ENCODE results near the gene PEG3. TPM values are rescaled to one million over a fixed set of nuclear protein-coding genes. Genes with fewer than 3 reads are reported as not detected.

Gene PEG3
- total RNA-seq, 1 experiment from 2014 or later: 0.09 TPM

GRCh38 chr19:56848166-56848565 is 7.6 kb upstream of the PEG3 start:
- intact Hi-C loops (cut with micrococcal nuclease; ENCODE audit: unreplicated experiment): no loop called here
- TF ChIP-seq CTCF (IDR thresholded peaks at IDR 0.05; ENCODE audit: unreplicated experiment): no peak
- Mint-ChIP-seq H3K9me3 (ENCODE audit: low read depth, unreplicated experiment) (peaks cover 22% of the 10 kb centered on the region), H3K36me3 (ENCODE audit: insufficient read depth, unreplicated experiment) (no peaks in the 10 kb centered on the region), H3K27ac (ENCODE audit: unreplicated experiment) (no peak overlapping the region), H3K27me3 (ENCODE audit: unreplicated experiment) (no peaks in the 10 kb centered on the region), H3K4me1 (ENCODE audit: low read depth, unreplicated experiment) (no peaks in the 10 kb centered on the region), H3K4me3 (ENCODE audit: low read depth, unreplicated experiment) (no peak overlapping the region)
- CTCF ChIA-PET: no interaction called here
- no TSS peak for BruUV-seq (replicated peaks)
- no peak for DNase-seq

DNA sequence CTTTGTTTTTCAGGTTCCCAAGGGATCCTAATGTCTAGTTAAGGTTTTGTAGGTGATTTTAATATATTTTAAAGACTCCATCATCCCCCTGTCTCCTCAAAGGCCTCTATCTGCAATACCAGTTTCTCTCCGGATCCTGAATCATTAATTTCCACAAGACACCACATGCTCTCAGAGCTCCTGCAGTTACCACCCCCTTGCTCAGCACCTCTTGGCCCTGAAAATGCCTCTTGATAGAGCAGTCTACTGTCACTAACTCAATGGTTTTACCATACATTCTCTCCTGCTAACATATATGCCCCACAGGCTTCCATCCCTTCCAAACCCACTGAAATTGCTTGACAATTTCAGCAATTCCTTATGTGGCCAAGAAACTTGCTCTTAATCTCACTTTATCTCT is 1.9 kb upstream of the PEG3 start:
- BruUV-seq (replicated peaks): no TSS peak
- intact Hi-C loops (cut with micrococcal nuclease; ENCODE audit: unreplicated experiment): no loop called here
- TF ChIP-seq CTCF (IDR thresholded peaks at IDR 0.05; ENCODE audit: unreplicated experiment): no peak
- CTCF ChIA-PET: no interaction called here
- Mint-ChIP-seq H3K27ac (ENCODE audit: unreplicated experiment) (no peak overlapping the region), H3K9me3 (ENCODE audit: low read depth, unreplicated experiment) (peaks cover 18% of the 10 kb centered on the region), H3K4me3 (ENCODE audit: low read depth, unreplicated experiment) (no peak overlapping the region), H3K36me3 (ENCODE audit: insufficient read depth, unreplicated experiment) (no peaks in the 10 kb centered on the region), H3K27me3 (ENCODE audit: unreplicated experiment) (no peaks in the 10 kb centered on the region), H3K4me1 (ENCODE audit: low read depth, unreplicated experiment) (no peaks in the 10 kb centered on the region)
- no peak for DNase-seq

DNA sequence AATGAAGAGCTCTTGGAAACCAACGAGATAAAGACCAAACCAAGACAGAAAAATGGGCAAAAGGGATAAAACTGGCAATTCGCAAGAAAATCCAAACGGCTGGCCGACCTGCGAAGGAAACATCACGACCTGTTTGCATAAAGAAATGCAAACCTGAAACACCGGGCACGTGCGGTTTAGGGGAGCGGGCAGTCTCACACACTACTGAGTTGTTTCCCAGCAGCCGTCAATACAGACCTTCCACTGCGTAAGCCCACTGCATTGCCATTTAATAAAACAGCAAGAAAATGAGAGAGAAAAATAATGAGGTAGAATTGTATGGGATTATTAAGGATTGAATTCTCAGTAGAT is 642 bp upstream of the PEG3 start:
- peaks cover 17% of the 10 kb centered on the region for H3K9me3 Mint-ChIP-seq (ENCODE audit: low read depth, unreplicated experiment)
- DNase-seq: no peak
- H3K27me3 Mint-ChIP-seq (ENCODE audit: unreplicated experiment): no peaks in the 10 kb centered on the region
- H3K27ac Mint-ChIP-seq (ENCODE audit: unreplicated experiment): no peak overlapping the region
- H3K4me3 Mint-ChIP-seq (ENCODE audit: low read depth, unreplicated experiment): no peak overlapping the region
- intact Hi-C loops (cut with micrococcal nuclease; ENCODE audit: unreplicated experiment): no loop called here
- no peaks in the 10 kb centered on the region for H3K4me1 Mint-ChIP-seq (ENCODE audit: low read depth, unreplicated experiment)
- CTCF ChIA-PET: no interaction called here
- no peak for TF ChIP-seq CTCF (IDR thresholded peaks at IDR 0.05; ENCODE audit: unreplicated experiment)
- H3K36me3 Mint-ChIP-seq (ENCODE audit: insufficient read depth, unreplicated experiment): no peaks in the 10 kb centered on the region
- no TSS peak for BruUV-seq (replicated peaks)

DNA sequence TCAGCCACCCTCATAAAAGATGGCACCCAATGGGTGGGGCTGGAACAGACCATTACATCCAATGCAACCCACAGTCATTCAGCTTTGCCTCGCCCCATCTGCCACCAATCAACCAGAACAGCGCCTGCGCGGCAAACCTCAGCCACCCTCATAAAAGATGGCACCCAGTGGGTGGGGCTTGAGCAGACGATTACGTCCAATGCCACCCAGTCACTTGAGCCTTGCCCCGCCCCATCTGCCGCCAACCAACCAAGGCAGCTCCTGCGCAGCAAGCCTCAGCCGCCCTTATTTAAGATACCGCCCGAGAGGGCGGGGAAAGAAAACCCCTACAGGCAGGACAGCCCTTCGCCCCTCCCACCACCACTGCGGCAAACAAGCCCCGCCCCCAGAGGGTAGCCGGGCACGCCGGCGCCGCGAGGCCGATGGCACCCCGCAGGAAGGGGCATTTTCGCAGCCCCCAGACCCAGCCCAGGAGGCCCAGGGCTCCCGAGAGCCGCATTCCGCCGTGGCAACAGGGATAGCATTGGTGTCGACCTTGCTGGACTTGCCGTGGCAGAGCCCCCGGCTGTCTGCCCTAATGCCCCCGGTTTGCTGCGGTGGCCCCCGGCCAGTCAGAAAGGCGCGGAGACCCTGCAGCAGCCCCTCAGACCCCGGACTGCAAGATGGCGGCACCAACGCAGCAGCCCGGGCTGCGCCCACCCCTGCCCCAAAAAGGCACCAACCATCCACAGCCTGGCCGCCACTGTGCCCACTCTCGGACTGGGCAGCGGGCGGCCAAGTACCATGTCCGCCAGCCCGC is 675 bp downstream of the PEG3 start:
- no TSS peak for BruUV-seq (replicated peaks)
- no peaks in the 10 kb centered on the region for H3K27me3 Mint-ChIP-seq (ENCODE audit: unreplicated experiment)
- CTCF ChIA-PET: no interaction called here
- H3K36me3 Mint-ChIP-seq (ENCODE audit: insufficient read depth, unreplicated experiment): no peaks in the 10 kb centered on the region
- H3K4me3 Mint-ChIP-seq (ENCODE audit: low read depth, unreplicated experiment): no peak overlapping the region
- H3K9me3 Mint-ChIP-seq (ENCODE audit: low read depth, unreplicated experiment): peaks cover 23% of the 10 kb centered on the region
- H3K4me1 Mint-ChIP-seq (ENCODE audit: low read depth, unreplicated experiment): no peaks in the 10 kb centered on the region
- intact Hi-C loops (cut with micrococcal nuclease; ENCODE audit: unreplicated experiment): no loop called here
- H3K27ac Mint-ChIP-seq (ENCODE audit: unreplicated experiment): no peak overlapping the region
- no peak for TF ChIP-seq CTCF (IDR thresholded peaks at IDR 0.05; ENCODE audit: unreplicated experiment)
- DNase-seq: no peak
